ENCODE results near the gene CD74.

CD74 gene

GRCh38 chr5:150436141-150436680 lies 23.5 kb upstream of the CD74 start:
- H3K36me3 ChIP-seq (ENCODE audit: control insufficient read depth, insufficient read depth, low read length) = no peaks in the 10 kb centered on the region
- TF ChIP-seq CTCF (IDR thresholded peaks at IDR 0.05; ENCODE audit: insufficient read depth, low read length, poor library complexity, severe bottlenecking) = peak; percentile 79
- peak overlapping the region; percentile 3; the same call in 1 of the 2 replicates for H3K4me3 ChIP-seq (replicated peaks; ENCODE audit: low read depth, low read length)
- peak; percentile 69 for DNase-seq (ENCODE audit: extremely low read depth, insufficient read length)
- no peaks in the 10 kb centered on the region for H3K27me3 ChIP-seq (replicated peaks; ENCODE audit: control insufficient read depth, insufficient read depth, low read length)

- no peak for TF ChIP-seq CTCF (IDR thresholded peaks at IDR 0.05; ENCODE audit: insufficient read depth, low read length, poor library complexity, severe bottlenecking)
- Histone ChIP-seq H3K36me3 (ENCODE audit: control insufficient read depth, insufficient read depth, low read length) (no peaks in the 10 kb centered on the region), H3K4me3 (replicated peaks; ENCODE audit: low read depth, low read length) (no peak overlapping the region), H3K27me3 (replicated peaks; ENCODE audit: control insufficient read depth, insufficient read depth, low read length) (no peaks in the 10 kb centered on the region)
- no peak for DNase-seq (ENCODE audit: extremely low read depth, insufficient read length)
Measured at GRCh38 chr5:150434464-150434863, 21.8 kb upstream of the CD74 start.

GRCh38 chr5:150431574-150431973 lies 18.9 kb upstream of the CD74 start:
- Histone ChIP-seq H3K4me3 (replicated peaks; ENCODE audit: low read depth, low read length) (no peak overlapping the region), H3K27me3 (replicated peaks; ENCODE audit: control insufficient read depth, insufficient read depth, low read length) (no peaks in the 10 kb centered on the region), H3K36me3 (ENCODE audit: control insufficient read depth, insufficient read depth, low read length) (no peaks in the 10 kb centered on the region)
- no peak for TF ChIP-seq CTCF (IDR thresholded peaks at IDR 0.05; ENCODE audit: insufficient read depth, low read length, poor library complexity, severe bottlenecking)
- DNase-seq (ENCODE audit: extremely low read depth, insufficient read length) = no peak

- no peaks in the 10 kb centered on the region for H3K27me3 ChIP-seq (replicated peaks; ENCODE audit: control insufficient read depth, insufficient read depth, low read length)
- TF ChIP-seq CTCF (IDR thresholded peaks at IDR 0.05; ENCODE audit: insufficient read depth, low read length, poor library complexity, severe bottlenecking) = no peak
- no peak overlapping the region for H3K4me3 ChIP-seq (replicated peaks; ENCODE audit: low read depth, low read length)
- no peaks in the 10 kb centered on the region for H3K36me3 ChIP-seq (ENCODE audit: control insufficient read depth, insufficient read depth, low read length)
- DNase-seq (ENCODE audit: extremely low read depth, insufficient read length) = no peak
Measured at GRCh38 chr5:150431048-150431447, 18.3 kb upstream of the CD74 start.

GRCh38 chr5:150429410-150429873 lies 16.7 kb upstream of the CD74 start:
- no peaks in the 10 kb centered on the region for H3K27me3 ChIP-seq (replicated peaks; ENCODE audit: control insufficient read depth, insufficient read depth, low read length)
- no peak for TF ChIP-seq CTCF (IDR thresholded peaks at IDR 0.05; ENCODE audit: insufficient read depth, low read length, poor library complexity, severe bottlenecking)
- H3K4me3 ChIP-seq (replicated peaks; ENCODE audit: low read depth, low read length) = no peak overlapping the region
- no peak for DNase-seq (ENCODE audit: extremely low read depth, insufficient read length)
- no peaks in the 10 kb centered on the region for H3K36me3 ChIP-seq (ENCODE audit: control insufficient read depth, insufficient read depth, low read length)

- no peak for TF ChIP-seq CTCF (IDR thresholded peaks at IDR 0.05; ENCODE audit: insufficient read depth, low read length, poor library complexity, severe bottlenecking)
- no peaks in the 10 kb centered on the region for H3K27me3 ChIP-seq (replicated peaks; ENCODE audit: control insufficient read depth, insufficient read depth, low read length)
- DNase-seq (ENCODE audit: extremely low read depth, insufficient read length) = no peak
- H3K36me3 ChIP-seq (ENCODE audit: control insufficient read depth, insufficient read depth, low read length) = no peaks in the 10 kb centered on the region
- no peak overlapping the region for H3K4me3 ChIP-seq (replicated peaks; ENCODE audit: low read depth, low read length)
Measured at GRCh38 chr5:150428978-150429377, 16.3 kb upstream of the CD74 start.
